WI38 (cell line): ENCODE results near the gene FRMD4A.

Experiments
- H3K4me3 ChIP-seq: 2 replicates; pipeline ENCODE4 v1.5.1; 2011; ENCODE audit warnings: low read depth, mild to moderate bottlenecking, control low read depth, low read length
- TF ChIP-seq, protein P1 (sequence below): IDR thresholded peaks from 2 replicates; pipeline ENCODE4 v1.5.1; 2012; ENCODE audit warnings: low read depth, mild to moderate bottlenecking, control low read depth, low read length

The FRMD4A gene

DNA sequence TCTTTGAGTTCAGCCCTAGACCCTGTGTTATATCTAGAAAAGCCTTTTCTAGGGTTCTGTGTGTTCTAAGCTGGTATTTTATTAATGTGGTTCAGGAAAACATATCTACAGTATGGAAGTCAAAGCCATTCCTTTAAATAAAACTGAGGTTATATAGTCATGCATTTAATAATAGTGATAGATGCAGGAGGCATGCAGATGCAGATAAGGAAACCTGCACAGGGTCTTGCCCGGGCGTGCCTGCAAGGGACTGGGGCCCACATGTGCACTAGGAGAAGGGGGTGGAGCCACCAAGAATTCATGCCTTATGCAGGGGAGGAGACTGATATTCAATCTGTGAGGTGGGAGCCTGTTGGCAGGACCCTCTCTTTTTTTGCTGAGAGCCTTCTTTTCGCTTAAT, 572.4 kb downstream of the FRMD4A start:
- H3K4me3 ChIP-seq = no peak overlapping the region
- TF ChIP-seq, protein P1, sequence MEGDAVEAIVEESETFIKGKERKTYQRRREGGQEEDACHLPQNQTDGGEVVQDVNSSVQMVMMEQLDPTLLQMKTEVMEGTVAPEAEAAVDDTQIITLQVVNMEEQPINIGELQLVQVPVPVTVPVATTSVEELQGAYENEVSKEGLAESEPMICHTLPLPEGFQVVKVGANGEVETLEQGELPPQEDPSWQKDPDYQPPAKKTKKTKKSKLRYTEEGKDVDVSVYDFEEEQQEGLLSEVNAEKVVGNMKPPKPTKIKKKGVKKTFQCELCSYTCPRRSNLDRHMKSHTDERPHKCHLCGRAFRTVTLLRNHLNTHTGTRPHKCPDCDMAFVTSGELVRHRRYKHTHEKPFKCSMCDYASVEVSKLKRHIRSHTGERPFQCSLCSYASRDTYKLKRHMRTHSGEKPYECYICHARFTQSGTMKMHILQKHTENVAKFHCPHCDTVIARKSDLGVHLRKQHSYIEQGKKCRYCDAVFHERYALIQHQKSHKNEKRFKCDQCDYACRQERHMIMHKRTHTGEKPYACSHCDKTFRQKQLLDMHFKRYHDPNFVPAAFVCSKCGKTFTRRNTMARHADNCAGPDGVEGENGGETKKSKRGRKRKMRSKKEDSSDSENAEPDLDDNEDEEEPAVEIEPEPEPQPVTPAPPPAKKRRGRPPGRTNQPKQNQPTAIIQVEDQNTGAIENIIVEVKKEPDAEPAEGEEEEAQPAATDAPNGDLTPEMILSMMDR = no peak

DNA sequence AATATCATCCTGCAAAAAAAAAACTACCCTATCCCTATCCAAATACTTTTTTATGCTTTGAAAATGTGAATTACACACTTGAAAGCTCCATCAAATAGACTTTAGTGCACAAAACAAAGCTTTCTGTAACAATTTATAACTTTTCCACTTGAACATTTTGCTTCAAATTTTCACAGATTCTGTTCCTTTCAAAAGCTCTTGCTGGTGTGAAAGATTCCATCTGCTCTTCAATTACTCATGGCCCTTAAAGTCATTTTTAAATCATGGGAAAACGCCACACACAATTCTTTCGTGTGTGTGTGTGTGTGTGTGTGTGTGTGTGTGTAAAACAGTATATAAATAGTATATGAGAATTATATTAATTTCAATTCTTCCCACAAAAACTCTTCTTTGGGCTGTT, 576.4 kb downstream of the FRMD4A start:
- TF ChIP-seq, protein P1 = no peak
- H3K4me3 ChIP-seq = no peak overlapping the region

DNA sequence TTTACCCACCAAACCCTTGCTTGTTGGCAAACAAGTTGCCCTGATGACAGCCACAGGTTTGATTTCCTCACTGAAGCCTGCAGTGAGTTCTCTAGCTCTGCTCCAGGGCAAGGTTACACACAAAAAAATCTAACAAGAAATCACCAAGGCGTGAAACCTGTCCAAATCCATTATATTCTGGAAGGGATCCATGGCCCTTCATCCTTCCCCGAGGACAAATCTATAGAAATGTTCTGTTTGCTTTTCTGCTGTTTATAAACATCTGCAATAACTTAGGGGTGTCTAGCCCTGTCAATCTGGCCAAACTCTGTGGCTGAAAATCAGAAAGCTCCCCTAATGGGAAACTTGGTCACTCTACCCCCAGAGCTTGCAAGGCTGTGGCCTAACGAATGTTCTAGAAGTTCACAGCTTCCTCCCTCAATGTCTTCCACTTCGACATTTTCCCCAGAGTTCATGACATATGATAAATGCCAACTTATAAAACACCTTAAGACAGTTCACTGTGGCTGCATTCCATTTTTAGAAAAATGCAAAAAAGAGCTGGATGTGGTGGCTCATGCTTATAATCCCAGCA, 579.4 kb downstream of the FRMD4A start:
- TF ChIP-seq, protein P1 = no peak
- no peak overlapping the region for H3K4me3 ChIP-seq

DNA sequence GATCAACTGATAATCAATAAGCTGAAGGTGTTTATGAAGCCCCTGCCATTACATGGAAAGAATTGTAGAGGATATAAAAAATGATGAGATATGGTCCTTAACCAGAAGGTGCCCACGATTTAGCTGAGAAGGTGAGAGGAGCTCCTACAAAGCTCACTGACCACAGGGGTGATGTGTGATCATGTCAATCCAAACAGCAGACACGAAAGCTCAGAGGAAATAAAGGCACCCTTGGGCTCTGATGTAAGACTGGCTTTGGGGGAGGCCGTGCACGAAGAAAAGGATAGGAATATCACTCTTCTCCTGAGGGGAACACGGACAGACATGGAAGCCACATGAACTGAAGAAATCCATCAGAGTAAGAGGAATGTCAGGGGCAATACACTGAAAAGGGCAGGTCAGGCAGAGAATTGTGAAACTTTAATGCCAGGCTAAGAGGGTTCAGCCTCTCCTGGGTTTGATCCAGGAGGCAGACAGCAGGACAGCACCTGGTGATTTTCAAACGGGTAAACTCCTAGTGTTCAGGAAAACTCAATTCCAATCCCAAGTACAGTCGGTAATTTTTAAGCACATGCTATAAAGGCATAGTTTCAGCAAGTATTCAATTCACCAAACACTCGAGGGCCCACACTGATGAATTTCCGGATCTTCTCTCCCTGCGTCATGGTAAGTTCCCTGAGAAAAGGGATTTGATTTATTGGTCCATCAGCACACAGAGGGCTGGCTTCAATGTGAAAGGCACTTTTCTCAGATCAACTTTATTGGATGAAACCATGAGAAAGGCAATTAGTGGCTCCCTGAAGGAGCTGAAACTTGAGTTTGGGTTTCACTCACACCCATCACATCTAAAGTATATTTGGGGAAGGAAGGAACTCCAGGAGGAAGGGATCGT, 580.2 kb downstream of the FRMD4A start:
- TF ChIP-seq, protein P1 = no peak
- H3K4me3 ChIP-seq = no peak overlapping the region

DNA sequence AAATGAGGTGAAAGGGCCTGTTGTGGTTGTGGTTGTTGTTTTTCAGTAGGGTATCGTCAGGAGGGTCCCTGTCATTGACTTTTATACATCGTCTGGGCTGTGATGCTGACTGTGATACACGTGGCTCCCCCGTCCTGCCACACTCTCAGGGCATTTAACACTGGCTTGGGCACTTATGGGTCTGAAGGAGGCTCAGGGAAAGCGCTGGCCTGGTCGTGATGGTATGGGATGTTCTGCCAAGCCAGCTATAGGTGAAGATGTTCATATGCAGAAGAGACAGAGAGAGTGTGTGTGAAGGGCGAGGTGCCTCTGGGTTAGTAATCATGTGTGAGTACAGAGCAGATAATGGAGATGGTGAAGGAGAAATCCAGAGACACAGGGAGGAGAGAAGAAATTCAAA, 585.5 kb downstream of the FRMD4A start:
- TF ChIP-seq, protein P1 = no peak
- H3K4me3 ChIP-seq = no peak overlapping the region

DNA sequence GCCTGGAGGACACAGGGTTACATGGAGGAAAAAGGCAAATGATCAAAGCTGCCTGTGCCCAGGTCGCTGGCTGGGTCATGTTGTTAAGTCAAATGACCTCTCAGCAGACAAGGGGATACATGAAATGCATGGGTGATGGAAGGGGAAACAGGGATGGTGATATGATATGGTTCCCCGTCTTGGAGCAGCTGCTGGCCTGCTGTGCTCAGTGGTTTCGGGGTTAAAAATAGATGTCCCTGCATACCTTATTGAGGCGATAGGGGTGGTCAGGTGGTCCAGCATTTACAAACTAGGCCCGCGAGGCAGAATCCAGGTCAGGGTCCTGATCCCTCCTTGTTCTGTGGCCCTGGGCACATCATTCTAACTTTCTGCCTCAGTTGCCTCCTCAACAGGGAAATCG, 586.8 kb downstream of the FRMD4A start:
- no peak overlapping the region for H3K4me3 ChIP-seq
- TF ChIP-seq, protein P1 = no peak

DNA sequence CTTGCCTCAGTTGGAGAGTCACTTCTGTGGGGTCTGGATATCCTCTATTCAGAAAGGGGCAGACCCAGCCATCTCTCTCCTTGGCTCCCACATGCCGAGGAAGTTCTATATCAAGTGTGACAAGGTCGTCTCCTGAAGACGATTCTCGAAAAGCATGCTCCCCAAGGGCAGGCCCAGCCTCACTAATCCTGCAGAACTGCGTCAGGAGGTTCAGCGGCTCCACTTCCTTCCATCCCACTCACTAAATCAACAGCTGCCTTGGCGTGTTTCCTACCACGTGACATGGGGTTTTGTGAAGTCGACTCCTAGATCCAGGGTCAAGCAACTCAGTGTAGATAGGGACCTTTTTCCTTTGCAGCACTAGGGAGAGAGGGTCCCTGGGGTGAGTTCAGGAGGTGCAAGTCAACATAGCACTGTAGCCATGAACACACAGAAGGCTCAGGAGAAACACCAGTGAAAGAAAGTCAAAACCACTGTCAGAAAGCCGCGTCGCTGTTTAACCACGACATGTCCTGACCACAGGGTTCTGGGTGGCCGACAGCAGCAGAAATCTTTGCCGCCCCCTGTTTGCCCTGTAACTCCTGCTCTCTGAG, 587.5 kb downstream of the FRMD4A start:
- no peak overlapping the region for H3K4me3 ChIP-seq
- TF ChIP-seq, protein P1 = no peak
